HT1080 (cell line): ENCODE measurements around the gene SUSD6. TPM values are rescaled to one million over a fixed set of nuclear protein-coding genes. Genes with fewer than 3 reads are reported as not detected.
"Not testable (repeated sequence)": the region's sequence is repeated elsewhere in the genome, so short reads cannot be mapped to it uniquely, and the experiment has no call there.

Experiments used
- DNase-seq: peaks from one replicate; pipeline ENCODE4 v3.0.0-alpha.2; 2015; ENCODE audit warnings: low read depth
- total RNA-seq: library from RNA; depleted of rRNA; stranded (reverse); fragments of >200 nt; shearing (Covaris generic); gene quantifications from 2 replicates; pipeline ENCODE4 v1.2.3, GENCODE V29; 2014

Gene SUSD6
- total RNA-seq, 1 experiment from 2014 or later: 4.3 TPM

DNA sequence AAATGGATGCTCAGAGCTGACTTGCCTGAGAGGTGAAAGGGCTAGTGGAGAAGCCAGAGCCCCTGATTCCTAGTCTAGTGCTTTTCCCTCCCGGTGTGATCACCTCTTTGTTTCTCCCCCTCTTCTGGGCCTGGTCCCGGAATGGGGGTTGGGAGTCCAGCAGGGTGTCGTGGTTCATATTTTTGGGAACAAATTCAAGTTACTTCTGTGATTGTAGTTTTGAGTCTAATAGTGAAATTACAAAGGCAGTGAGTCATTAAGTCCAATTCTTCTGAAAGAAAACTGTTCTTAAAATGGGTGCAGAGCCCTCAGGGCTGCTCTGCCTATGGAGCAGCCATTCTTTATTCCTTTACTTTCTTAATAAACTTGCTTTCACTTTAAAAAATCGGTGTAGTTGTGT lies 7.6 kb downstream of the SUSD6 start:
- DNase-seq: no peak

DNA sequence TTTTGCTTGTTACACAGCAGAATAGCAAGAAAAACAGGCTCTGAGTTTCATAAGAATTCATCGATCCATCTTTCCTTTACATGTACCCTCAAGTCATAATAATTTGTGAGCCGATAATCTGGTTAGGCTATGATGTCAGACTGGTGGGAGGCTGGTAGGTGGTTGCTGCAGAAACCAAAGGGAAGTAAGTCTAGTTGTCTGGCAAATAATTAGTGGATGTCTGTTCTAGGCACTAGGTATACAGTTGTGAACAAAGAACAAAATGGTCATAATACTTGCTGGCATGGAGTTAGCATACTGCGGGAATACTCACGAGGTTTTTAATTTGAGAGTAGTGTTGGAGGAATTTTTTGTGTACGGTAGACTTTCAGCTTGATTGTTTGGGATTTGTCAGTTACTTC lies 8.8 kb downstream of the SUSD6 start:
- DNase-seq: no peak

DNA sequence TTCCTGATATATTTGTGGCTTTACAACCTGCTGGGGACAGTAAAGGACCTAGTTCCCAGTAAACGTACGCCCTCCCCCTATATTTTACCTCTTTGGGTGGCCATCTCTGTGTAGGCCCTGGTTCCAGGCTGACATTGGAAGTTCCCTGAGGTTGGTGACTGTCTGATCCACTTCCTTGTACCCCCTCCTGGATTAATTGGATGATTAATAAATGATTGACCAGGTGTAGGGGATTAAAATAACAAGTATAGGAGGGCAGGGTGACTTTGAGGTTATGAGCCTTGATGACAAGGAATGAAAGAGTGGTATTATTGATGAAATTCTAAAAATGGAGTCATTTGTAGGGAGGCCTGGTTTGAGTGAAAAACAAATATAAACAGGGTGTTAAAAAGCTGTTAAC lies 9.6 kb downstream of the SUSD6 start:
- no peak for DNase-seq

DNA sequence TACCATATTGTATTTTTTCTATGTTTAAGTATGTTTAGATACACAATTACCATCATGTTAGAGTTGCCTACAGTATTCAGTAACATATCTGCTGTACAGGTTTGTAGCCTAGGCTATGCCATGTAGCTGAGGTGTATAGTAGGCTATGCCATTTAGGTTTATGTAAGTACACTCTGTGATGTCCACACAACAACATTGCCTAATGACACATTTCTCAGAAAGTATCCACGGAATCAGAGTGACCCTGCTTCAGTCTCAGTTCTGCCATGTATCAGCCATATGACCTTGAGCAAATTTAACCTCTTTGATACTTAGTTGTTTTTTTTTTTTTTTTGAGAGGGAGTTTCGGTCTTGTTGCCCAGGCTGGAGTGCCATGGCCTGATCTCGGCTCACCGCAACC lies 12.7 kb downstream of the SUSD6 start:
- no peak for DNase-seq

DNA sequence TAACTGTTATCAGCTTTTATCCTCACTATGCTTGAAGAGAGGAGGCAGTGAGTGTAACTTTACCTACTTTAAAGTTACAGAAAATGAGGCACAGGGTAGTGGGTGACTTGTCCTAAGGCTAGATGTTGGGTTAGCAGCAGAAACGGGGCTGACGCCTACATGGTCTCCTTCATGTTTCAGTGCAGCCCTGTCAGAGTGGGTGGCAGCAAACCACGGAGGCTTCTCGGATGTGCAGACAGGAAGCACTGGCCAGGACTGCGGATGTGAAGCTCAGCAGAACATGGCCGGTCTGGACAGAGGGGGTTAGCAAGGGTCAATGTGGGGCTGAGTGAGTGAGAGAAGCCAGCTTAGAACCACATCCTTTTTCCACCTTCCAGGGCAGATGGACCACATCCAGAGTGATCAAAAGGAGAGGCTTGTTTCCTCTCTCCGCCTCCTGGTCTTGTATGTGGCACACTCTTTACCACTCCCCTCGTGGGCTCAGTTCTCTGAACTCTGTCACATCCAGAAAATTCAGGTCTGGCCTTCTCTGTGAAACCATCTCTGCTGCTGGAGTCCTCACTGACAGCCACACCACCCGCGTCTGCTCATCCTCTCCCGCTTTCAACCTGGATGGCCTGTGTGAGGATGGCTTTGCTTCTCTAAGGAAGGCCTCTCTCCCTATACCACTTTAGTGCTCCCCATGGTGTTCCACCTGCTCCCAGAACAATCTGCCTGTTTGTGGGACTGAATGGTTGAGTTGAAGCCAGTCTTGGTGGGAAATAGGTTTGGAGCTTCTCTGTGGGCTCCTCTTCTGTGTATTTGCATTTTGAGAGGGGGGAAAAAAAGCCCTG lies 14.1 kb downstream of the SUSD6 start:
- DNase-seq: peak; percentile 56

DNA sequence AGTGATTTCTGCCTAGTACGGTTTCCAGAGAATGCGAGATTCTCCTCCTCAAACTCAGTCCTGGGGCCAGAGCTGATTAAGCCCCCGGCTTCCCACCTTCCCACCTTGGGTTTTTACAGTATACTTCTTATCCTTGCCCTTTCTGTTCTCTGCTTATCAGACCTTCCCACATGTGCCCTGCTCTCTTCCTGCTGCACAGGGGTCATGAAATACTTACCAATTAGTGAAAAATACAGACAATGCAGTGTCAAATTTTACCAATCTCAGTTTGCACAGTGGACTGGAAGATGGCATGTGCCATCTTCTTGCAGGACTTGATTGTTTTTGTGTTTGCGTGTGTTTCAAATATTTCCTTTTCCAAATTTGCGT lies 14.7 kb downstream of the SUSD6 start:
- DNase-seq: no peak

DNA sequence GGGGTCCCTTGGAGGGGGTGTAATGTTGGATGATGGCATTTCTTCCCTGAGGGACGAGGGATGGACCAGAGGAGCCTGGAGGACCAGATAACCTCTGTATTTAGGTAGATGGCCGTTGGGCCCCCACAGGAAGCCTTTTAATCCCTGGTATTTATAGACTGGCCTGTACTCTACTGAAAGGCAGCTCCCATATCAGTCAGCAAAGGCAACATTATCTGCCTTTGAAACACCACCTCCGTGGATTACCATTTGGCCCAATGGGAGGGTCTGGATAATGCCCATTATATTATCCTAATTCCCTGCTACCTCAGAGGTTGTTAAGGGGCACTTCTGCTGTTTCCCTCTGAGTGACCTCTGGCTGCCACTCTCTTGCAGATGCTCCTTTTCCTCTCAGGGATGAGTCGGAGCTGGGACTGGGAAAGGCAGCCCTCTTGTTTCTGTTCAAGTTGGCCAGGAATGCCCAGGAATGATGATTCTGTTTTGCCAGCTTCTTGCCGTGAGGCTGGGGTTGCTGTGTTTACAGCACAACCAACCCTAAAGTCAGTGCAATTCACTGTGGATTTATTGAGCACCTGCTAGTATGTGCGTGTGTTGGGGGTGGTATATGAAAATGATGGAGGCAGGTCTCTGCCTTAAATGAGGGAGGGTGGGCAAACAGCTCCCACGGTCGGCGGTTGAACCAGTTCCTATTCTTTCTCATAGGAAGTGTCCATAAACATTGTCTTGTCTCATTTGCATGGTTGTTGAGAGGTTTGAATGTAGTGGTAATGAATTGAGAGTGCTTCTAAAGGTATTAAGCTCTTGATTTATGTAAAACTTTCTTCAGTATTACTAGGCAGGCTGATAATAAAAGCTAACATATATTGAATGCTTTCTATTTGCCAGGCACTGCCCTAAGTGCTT lies 18.1 kb downstream of the SUSD6 start:
- DNase-seq: peak; percentile 27

DNA sequence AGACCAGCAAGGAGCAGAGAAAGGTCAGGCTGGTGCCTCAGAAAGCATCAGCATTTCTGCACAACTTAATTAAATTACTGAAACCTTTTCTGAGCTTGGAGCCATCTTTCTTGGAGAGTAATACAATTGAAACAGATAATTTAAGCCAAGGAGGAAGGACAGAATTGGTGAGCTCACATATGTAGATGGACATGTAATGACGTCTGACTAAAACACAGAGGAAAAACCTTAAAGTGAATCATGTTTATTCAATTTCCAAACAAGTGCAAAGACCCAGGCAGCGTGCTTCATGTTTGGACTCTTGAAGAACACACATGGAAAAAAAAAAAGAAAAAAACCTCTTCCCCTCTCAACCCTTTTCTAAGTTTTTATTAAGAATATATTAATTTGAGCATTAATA lies 19.0 kb downstream of the SUSD6 start:
- no peak for DNase-seq

DNA sequence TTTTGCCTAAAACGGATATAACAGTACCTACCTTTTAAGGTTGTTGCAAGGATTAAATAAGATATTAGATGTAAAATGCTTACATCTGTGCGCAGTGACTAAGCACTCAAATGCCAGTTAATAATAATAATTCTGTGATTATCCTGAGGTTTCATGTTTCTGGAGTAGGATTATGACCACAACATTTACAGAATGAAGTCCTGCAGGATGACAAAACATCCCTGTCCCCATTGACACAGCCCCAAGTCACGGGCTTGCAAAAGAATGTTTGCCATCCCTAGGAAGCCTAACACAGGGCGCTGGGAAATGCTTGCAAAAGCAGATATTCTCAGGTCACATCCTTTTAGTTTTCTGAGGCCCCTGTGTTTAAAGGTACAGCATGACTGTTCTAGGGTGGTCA lies 20.1 kb downstream of the SUSD6 start:
- DNase-seq: no peak

DNA sequence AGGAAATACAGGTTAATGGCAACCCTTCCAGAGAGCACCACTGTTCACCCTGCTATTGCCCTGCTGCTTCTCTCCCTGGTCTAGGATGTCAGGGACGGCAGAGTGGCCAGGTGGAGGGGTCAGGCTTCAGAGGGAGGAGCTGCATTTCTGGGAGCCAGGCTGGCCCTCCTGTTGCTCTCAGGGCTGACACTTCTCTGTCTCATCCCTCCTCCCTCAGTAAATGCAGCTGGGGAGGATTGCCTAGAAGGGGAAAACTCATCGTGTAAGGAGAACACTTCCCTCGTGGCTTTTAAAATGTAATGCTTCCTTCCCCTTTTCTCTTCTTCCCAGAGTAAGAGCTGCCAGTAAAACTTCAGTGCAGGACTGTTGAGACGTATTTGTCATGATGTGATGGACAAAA lies 20.8 kb downstream of the SUSD6 start:
- no peak for DNase-seq

DNA sequence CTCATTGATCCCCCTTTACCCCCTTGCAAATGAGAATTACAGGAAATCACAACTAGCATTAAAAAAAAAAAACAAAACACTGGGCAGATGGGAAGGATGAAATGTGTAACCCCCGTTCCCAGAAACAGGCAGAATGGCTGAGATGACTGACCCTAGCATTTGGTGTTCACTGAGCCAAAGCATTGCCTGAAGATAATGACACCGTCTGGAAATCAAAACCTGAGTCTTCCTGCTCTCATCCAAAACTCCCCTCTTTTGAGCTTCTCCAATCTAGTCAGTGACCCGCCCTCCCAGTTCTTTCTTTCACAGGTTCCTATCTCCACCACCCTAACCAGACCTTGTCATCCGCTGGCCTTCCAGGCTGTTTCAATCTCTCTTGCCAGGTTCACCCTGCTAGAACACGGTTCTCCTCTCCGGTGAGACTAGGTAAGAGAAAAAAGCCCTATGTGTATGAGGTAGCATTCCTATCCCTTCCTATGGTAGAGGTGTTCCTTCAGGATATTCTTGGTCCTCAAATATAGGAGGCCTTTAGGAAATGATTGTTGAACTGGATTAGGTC lies 21.3 kb downstream of the SUSD6 start:
- no peak for DNase-seq

DNA sequence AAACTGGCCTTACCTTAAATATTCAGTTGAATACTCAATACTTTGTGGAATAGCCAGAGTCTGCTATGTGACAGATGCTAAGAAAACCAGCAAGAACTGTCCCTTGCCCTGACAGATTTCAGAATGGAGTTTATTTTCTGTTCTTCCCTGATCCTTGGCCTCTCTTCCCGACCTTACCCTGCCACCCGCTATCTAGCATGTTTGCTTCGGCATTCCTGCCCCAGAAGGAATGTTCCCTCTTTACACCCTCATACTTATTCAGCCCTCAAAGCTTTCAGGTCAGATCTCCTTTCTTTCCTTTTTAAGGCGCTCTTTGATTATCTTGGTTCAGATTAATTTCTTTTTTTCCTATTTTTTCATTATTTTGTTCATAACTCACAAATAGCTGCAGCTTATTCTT lies 21.8 kb downstream of the SUSD6 start:
- DNase-seq: no peak

DNA sequence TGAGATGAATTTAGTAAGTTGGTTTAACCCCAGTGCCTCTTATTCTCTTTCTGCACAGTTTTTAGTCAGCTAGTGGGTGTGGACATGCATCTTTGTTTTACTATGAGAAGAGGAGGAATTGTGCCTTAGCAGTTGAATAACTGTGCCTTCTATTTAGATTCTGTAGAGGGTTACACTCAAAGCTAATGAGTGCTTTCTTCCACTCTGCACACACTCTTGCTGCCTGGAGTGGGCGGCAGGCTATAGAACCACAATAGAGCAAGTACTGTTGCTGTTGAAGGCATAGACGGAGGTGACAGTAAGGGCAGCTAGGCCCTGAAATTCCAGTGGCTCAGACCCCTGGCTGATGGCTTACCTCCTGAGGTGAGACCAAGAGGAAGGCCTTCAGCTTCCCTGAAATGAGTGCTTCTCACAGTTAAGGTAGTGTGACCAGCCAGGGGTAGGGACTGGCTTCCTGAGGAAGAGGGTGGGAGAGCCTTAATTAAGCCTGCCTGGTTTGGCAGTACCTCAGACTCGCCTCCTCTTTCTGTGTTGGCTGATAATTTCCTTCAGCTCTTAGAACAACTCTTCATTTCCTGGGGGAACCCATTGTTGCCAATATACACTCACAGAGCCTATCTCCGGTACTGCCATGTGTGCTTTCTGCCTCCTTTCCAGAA lies 24.7 kb downstream of the SUSD6 start:
- DNase-seq: no peak

DNA sequence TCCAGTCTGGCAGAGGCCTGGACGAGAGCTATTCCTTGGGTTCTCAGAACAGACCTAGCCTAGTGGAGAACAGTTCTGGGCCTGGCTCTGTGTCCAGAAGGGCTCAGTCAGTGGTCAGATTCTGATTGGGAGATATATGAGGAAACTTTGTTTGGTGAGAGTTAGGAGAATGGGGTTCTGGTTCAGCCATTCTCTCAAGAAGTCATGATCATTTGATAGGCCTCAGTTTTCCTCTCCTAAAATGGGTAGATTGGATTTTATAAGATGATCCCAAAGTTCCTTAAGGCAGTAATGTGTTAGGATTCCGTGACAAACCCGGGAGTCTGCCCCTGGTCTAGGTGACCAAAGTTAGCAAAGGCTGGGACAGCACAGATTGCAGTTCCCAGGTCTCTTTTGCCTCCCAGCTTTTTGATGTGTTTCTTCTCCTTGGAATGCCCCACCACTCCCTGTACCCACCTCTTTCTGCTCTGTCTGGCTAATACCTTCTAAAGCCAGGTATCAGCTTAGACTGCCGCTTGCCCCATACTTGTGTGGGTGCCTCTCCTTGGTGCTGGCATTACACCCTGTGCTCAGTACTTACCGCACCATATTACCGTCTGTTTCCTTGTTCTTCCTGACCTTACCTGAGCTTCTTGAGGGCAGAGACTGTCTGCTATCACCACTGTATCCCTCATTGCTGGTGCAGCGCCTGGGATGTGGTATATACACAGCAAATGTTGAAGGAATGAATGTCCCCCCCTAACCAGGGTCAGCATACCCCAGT lies 25.5 kb downstream of the SUSD6 start:
- DNase-seq: no peak

DNA sequence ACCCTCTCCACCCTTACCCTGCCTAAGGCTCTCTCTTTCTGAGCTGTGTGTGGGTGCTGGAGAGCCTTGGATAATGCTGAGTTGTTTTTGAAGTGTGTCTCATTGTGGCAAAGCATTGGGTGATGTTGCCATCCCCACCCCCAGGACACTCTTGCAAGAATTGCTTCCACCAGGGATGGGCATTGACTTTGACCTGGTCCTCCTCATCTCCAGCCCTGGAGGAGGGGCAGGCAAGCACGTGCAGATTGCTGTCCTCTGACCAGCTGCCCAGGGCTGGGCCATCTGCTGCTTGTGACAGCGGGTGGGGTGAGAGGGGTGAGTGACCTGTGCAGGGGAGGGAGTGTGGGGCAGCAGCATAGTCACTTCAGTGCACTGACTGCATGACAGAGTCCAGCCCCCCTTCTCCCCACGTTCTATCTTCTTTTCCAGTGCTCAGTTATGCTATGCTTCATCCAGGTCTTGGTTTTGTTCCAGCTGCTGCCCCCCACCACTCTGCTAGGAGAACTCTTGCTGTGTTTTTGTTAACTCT lies 26.2 kb downstream of the SUSD6 start:
- no peak for DNase-seq

DNA sequence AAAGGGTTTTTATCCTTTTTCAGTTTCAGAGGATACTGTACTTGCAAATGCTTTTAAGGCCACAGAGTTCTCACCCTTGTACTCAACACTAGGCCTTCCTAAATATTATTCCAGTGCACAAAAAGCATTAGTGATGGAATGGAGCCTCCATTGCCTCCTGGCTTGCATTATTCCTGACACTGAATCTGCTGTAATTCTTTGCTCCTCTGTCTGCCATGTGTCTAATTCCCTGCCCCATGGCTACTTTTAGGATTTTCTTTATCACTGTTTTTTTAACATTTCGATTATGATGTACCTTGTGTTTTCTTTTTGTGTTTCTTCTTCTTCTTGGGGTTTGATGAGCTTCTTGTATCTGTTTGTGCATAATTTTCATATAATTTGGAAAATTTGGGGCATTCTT lies 29.5 kb downstream of the SUSD6 start:
- no peak for DNase-seq

DNA sequence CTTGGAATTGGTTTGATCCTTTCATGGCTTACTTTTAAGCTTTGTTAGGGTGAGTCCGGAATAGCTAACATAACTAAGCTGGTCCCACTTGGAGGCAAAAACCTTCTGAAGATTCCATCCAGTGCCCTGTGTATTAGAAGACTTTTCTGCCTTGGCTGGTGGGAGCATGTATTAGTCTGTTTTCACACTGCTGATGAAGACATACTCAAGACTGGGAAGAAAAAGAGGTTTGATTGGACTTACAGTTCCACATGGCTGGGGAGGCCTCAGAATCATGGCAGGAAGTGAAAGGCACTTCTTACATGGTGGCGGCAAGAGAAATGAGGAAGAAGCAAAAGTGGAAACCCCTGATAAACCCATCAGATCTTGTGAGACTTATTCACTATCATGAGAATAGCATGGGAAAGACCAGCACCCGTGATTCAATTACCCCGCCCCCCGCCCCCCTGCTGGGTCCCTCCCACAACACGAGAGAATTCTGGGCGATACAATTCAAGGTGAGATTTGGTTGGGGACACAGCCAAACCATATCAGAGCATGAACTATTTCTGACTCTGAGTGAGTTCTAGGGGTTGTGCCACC lies 30.9 kb downstream of the SUSD6 start:
- DNase-seq: not testable (repeated sequence)

DNA sequence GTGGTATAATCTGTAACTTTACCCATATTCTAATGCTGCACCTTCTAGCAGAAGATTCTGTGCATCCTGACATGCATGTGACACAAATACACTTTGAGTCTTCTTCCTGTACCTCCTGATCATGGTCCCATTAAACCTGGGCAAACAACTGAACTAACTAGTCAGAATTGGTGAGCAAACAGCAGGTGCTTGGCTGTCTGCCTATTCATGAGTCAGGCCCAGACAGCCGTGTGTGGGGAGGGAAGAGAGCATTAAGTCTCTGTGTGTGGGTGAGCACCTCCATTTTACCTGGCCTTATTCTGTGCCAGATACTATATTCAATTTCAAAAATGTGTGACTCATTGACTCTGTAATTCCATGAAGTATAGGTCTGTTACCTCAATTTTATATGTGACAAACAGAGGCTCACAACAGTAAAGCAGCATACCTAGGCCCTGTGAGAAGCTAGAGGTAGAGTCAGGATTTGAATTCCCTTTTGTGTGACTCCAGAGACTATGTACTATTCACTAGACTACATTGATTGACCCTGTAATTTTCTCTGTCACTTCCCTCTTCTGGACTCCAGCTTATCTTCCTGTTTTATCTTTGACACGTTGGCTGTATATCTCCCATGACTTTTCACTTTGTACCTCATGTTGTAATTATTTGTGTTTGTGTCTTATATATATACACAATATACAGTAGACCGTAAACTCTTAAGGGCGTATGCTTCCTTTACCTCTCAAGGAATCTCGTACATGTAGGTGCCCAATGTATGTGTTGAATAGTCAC lies 32.2 kb downstream of the SUSD6 start:
- peak; percentile 82 for DNase-seq

DNA sequence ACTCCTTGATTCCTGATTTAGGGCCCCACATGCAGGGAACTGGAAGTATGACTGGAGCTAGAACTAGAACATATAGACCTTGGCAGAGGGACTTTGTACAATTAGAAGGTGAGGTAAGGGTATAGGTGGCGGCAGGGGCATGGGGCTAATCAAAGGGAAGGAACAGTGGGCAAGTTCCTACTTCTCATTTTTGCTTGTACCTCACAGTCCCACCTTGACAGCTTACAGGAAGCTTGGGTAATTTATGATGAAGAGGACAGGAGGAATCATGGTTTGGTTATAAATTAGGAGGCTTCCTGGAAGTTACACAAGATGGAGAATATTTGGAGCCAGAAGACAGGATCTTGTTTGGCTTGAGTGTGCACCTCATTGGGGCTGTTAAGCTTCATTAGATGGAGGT lies 33.4 kb downstream of the SUSD6 start:
- DNase-seq: no peak

DNA sequence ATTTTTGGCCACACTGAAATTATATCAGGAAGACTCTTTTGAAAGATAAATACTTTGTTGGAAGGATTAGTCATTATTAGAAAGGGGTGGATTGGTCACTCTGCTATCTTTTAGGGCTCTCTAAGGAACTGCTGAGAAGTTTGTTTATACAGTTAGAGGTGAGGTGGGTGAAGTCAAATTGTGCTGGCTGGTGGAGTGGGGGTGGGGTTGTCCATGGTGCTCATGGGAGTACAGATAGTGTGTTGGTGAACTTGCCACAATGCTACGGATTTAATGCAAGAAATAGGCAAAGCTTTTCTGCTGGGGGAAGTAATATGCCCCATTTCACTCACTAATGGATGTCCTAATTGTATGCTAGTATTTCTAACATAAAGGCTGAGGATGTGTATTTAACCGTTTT lies 35.8 kb downstream of the SUSD6 start:
- DNase-seq: no peak
